Measurements from ENCODE around the gene TBC1D22A.
A peak's percentile ranks its signal among the peaks of the same experiment; 100 is the strongest.

Gene TBC1D22A, protein sequence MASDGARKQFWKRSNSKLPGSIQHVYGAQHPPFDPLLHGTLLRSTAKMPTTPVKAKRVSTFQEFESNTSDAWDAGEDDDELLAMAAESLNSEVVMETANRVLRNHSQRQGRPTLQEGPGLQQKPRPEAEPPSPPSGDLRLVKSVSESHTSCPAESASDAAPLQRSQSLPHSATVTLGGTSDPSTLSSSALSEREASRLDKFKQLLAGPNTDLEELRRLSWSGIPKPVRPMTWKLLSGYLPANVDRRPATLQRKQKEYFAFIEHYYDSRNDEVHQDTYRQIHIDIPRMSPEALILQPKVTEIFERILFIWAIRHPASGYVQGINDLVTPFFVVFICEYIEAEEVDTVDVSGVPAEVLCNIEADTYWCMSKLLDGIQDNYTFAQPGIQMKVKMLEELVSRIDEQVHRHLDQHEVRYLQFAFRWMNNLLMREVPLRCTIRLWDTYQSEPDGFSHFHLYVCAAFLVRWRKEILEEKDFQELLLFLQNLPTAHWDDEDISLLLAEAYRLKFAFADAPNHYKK

DNA sequence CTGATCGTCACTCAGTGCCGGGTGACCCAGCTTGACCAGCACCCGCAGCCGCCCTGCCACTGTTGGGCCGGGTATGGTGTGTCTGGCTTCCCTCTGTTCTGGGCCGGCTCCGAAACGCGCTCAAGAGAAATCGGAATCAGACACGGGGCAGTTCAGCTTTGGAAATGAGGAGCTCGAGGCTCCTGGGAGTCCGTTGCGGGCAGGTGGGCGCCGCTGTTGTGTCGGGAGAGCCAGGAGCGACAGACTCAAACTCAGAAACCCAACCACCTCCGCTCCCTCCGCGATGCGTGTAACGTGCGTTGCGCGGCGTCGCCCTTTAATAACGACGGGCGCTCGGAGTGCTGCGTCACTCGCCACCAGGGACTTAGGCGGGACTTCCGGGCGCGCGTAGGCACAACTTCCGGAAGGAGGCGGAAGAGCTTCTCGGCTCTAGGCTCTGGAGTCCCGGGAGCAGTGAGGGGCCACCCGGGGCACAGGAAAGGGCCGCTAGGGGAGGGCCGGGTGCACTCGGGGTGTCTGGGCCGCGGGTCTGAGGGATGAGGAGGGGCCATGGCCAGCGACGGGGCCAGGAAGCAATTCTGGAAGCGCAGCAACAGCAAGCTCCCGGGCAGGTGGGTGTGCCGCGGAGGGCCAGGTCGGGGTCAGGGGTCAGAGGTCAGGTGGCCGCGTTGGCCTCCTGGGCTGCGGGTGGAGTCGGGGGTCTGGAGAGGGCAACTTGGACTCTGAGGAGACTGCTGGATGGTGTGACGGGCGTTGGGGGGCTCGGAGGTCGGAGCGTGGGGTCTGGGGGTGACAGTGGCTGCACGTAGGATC lies at the start of gene TBC1D22A:
TSS of gene TBC1D22A (plus strand) at position 413 of the 813 bp plus-strand sequence. CDS start at position 550, 137 bp downstream.
- Histone ChIP-seq H3K36me3 (ENCODE audit: control insufficient read depth, insufficient read depth, low read length, severe bottlenecking) (no peaks in the 10 kb centered on the region), H3K9me3 (ENCODE audit: control insufficient read depth, low read length) (no peaks in the 10 kb centered on the region), H3K4me1 (ENCODE audit: control insufficient read depth, insufficient read depth, low read length) (peaks cover 24% of the 10 kb centered on the region), H3K4me3 (ENCODE audit: low read length) (peak within 1 kb of the TSS; percentile 87), H3K9ac (ENCODE audit: low read length) (peak within 1 kb of the TSS; percentile 94), H3K27me3 (replicated peaks; ENCODE audit: control insufficient read depth, insufficient read depth, low read length) (no peaks in the 10 kb centered on the region)
- DNase-seq (ENCODE audit: low read depth), result peak; percentile 98

DNA sequence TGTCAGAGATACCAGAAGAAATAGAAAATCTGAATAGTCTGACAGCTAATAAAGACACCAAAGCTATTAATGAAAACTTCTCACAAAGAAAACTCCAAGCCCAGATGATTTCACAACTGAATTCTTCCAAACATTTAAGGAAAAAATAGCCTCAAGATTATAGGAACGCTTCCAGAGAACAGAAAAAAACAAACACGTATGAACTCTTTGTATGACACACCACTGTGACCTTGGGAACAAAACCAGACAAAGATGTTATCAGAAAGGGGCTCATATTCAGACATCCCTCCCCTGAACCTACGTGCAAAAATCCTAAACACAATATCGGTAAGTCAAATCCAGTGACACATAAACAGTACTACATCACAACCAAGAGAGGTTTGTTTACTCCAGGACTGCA lies 47.9 kb upstream of the TBC1D22A start:
- no peaks in the 10 kb centered on the region for H3K27me3 ChIP-seq (replicated peaks; ENCODE audit: control insufficient read depth, insufficient read depth, low read length)
- H3K9ac ChIP-seq (ENCODE audit: low read length), result no peak overlapping the region
- no peak overlapping the region for H3K4me3 ChIP-seq (ENCODE audit: low read length)
- H3K4me1 ChIP-seq (ENCODE audit: control insufficient read depth, insufficient read depth, low read length), result peaks cover 11% of the 10 kb centered on the region
- DNase-seq (ENCODE audit: low read depth), result peak; percentile 71
- H3K9me3 ChIP-seq (ENCODE audit: control insufficient read depth, low read length), result no peaks in the 10 kb centered on the region
- peaks cover 48% of the 10 kb centered on the region for H3K36me3 ChIP-seq (ENCODE audit: control insufficient read depth, insufficient read depth, low read length, severe bottlenecking)

DNA sequence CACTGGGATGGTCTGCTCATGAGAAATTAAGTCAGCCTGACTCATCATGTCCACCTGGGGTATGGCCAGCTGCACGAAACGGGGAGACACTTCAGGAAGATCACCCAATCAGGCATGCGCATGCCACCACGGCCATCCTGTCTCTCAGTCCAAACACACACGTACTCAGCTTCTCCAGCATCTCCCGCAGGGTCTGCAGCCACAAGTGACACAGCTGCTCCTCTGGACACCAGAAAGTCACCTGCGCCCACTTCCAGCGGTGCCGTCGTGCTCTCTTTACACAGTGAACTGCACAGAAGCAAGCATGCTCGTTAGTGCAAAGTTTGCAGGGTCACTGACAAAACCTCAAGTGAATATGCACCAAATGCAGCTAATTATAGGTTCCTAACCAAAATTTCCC lies 42.5 kb upstream of the TBC1D22A start:
- H3K9ac ChIP-seq (ENCODE audit: low read length), result no peak overlapping the region
- no peaks in the 10 kb centered on the region for H3K27me3 ChIP-seq (replicated peaks; ENCODE audit: control insufficient read depth, insufficient read depth, low read length)
- peaks cover under 1% of the 10 kb centered on the region for H3K4me1 ChIP-seq (ENCODE audit: control insufficient read depth, insufficient read depth, low read length)
- no peak overlapping the region for H3K4me3 ChIP-seq (ENCODE audit: low read length)
- peaks cover 32% of the 10 kb centered on the region for H3K36me3 ChIP-seq (ENCODE audit: control insufficient read depth, insufficient read depth, low read length, severe bottlenecking)
- no peak for DNase-seq (ENCODE audit: low read depth)
- H3K9me3 ChIP-seq (ENCODE audit: control insufficient read depth, low read length), result no peaks in the 10 kb centered on the region

DNA sequence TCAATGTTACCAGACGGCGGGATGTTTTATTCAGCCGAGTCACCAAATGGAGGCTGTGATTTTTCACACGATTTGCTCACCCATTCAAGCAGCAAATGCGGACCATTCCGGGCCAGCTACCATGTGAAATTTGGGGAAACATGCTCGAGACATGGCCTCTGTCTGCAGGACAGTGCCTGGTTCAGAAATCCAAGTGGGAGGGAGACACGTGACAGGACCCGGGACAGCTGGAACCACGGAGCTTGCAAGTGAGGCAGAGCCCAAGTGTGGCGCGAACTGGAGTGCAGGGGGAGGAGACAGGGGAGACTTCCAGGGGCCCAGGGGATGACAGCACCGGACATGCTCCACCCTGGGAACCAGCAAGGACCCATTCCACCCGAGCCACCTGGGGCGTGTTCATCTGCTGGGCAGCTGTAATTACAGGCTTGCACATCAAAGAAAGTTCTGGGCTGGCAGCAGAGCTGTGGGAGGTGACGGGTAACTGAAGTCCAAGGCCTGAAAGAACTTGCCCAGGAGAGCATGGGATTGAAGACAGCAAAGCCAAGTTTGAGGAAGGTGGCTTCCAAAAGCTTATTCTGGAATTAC lies 40.9 kb upstream of the TBC1D22A start:
- H3K36me3 ChIP-seq (ENCODE audit: control insufficient read depth, insufficient read depth, low read length, severe bottlenecking), result peaks cover 32% of the 10 kb centered on the region
- no peak for DNase-seq (ENCODE audit: low read depth)

DNA sequence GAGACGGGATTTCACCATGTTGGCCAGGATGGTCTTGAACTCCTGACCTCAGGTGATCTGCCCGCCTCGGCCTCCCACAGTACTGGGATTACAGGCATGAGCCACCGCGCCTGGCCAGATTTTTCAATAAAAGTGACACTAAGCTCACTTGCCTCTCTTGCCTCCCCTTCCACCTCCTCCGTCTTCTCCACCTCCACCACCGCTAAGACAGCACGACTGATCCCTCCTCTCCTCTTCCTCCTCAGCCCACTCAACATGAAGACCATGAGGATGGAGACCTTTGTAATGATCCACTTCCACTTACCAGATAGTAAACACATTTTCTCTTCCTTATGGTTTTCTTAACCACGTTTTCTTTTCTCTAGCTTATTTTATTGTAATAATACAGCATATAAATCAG lies 38.6 kb upstream of the TBC1D22A start:
- Histone ChIP-seq H3K9ac (ENCODE audit: low read length) (no peak overlapping the region), H3K4me3 (ENCODE audit: low read length) (no peak overlapping the region), H3K4me1 (ENCODE audit: control insufficient read depth, insufficient read depth, low read length) (peaks cover 9% of the 10 kb centered on the region), H3K27me3 (replicated peaks; ENCODE audit: control insufficient read depth, insufficient read depth, low read length) (no peaks in the 10 kb centered on the region), H3K36me3 (ENCODE audit: control insufficient read depth, insufficient read depth, low read length, severe bottlenecking) (peaks cover 16% of the 10 kb centered on the region), H3K9me3 (ENCODE audit: control insufficient read depth, low read length) (no peaks in the 10 kb centered on the region)
- no peak for DNase-seq (ENCODE audit: low read depth)

More for the DNA sequence above, 40.9 kb upstream of the TBC1D22A start:
- Histone ChIP-seq H3K9ac (ENCODE audit: low read length) (no peak overlapping the region), H3K9me3 (ENCODE audit: control insufficient read depth, low read length) (no peaks in the 10 kb centered on the region), H3K27me3 (replicated peaks; ENCODE audit: control insufficient read depth, insufficient read depth, low read length) (no peaks in the 10 kb centered on the region), H3K4me1 (ENCODE audit: control insufficient read depth, insufficient read depth, low read length) (peaks cover 5% of the 10 kb centered on the region), H3K4me3 (ENCODE audit: low read length) (no peak overlapping the region)

DNA sequence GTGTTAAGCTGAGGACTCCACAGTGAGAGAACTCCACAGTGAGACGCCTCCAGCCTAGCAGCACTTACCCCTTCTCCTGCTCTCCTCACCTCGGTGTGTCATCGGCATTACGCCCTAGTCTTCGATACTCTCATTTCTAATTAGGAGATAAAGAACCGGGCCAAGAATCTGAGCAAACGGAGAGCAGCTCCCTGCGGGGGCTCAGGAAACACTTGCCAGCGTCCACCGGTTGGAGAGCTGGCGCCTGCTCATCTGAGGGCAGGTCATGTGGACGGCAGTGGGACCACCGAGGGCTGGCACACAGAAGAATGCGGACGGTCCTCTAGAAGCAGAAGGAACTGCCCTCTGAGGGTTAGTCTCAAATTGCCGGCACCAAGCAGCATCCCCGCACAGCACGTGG lies 37.4 kb upstream of the TBC1D22A start:
- Histone ChIP-seq H3K9me3 (ENCODE audit: control insufficient read depth, low read length) (no peaks in the 10 kb centered on the region), H3K4me3 (ENCODE audit: low read length) (no peak overlapping the region), H3K4me1 (ENCODE audit: control insufficient read depth, insufficient read depth, low read length) (peaks cover 9% of the 10 kb centered on the region), H3K9ac (ENCODE audit: low read length) (no peak overlapping the region), H3K27me3 (replicated peaks; ENCODE audit: control insufficient read depth, insufficient read depth, low read length) (no peaks in the 10 kb centered on the region), H3K36me3 (ENCODE audit: control insufficient read depth, insufficient read depth, low read length, severe bottlenecking) (peaks cover 3% of the 10 kb centered on the region)
- DNase-seq (ENCODE audit: low read depth), result no peak

DNA sequence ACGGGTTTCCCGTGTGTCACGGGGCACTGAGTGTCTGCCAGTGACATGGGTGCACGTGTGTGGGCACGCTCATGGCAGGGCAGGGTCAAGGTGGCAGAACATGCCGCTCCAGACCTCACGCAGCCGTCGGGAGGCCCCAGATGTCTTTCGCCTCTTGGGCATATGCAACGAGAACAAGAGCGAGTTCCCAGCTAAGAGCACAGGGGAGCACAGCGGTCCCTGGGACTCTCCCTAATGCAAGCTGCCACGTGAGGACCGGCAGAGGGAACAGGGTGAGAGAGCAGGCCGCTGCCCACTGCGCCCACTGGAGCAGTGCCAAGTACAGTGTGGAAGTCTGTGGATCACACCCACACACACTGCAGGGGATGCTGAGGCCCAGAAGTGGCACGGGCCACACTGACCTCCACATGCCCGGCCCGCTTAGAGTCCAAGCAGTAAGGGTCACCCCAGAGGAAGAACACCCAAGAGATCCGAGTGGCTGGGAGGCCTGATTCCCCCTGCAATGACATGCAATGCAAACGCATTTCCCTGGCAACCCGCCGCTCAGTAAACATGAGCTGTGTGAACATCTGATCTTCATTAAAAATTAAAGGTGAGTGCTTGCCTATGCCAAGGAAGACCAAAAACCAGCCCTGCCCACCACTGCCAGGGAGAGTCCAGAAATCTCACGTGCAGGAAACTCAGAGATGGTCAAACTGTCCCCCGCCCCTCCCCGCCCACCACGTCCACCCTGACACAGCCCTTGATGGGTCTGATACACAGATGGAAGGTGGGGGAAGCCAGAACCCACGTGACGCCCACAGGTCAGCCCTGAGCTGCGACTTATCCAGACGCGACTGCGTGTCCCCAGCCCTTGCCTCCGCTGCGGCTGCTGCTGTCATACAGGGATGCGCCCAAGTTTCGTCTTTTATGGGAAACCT lies 36.1 kb upstream of the TBC1D22A start:
- Histone ChIP-seq H3K36me3 (ENCODE audit: control insufficient read depth, insufficient read depth, low read length, severe bottlenecking) (no peaks in the 10 kb centered on the region), H3K27me3 (replicated peaks; ENCODE audit: control insufficient read depth, insufficient read depth, low read length) (no peaks in the 10 kb centered on the region), H3K4me1 (ENCODE audit: control insufficient read depth, insufficient read depth, low read length) (peaks cover 9% of the 10 kb centered on the region), H3K9me3 (ENCODE audit: control insufficient read depth, low read length) (no peaks in the 10 kb centered on the region), H3K9ac (ENCODE audit: low read length) (no peak overlapping the region), H3K4me3 (ENCODE audit: low read length) (no peak overlapping the region)
- DNase-seq (ENCODE audit: low read depth), result peak; percentile 50

DNA sequence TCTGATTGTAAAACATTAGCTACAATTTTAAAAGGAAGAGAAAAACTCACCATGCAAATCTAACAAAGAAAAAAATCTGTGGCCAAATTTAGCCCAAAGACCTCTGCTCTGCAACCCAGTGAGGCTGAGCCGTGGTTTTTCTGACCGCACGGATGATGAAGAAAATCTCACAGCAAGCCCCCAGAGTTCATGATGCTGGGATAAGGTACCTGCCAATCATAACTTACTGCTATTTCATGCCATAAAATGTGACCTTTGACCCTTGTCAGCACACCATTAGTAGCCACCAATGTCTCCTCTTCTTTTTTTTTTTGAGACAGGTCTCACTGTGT lies 35.5 kb upstream of the TBC1D22A start:
- no peaks in the 10 kb centered on the region for H3K9me3 ChIP-seq (ENCODE audit: control insufficient read depth, low read length)
- no peak overlapping the region for H3K4me3 ChIP-seq (ENCODE audit: low read length)
- H3K36me3 ChIP-seq (ENCODE audit: control insufficient read depth, insufficient read depth, low read length, severe bottlenecking), result no peaks in the 10 kb centered on the region
- no peaks in the 10 kb centered on the region for H3K27me3 ChIP-seq (replicated peaks; ENCODE audit: control insufficient read depth, insufficient read depth, low read length)
- H3K9ac ChIP-seq (ENCODE audit: low read length), result no peak overlapping the region
- H3K4me1 ChIP-seq (ENCODE audit: control insufficient read depth, insufficient read depth, low read length), result peaks cover 9% of the 10 kb centered on the region
- DNase-seq (ENCODE audit: low read depth), result no peak

DNA sequence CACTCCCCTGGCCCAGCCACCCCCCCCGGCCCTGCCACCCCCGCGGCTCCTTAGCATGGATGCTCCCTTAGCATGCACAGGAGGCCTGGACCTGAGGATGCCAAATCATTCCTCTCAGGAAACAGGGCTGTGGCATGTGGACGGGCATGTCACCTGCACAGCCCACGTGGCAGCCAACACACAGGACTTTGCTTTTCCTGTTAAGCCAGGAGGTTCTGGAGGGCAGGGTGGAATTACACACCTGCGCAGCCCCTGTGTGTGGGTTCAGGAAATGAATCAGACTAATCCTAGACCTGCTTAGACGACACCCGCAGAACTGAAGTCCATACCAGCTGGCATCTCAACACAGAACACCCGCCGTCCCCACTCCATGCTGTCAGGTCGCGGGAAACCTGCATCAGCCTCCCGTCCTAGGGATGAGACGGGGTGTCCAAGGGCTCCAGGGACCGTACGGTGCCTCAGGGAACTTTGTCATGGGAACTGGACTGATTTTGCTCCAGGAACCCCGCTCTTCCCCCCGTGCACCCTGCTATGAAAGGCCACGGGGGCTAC lies 34.6 kb upstream of the TBC1D22A start:
- Histone ChIP-seq H3K36me3 (ENCODE audit: control insufficient read depth, insufficient read depth, low read length, severe bottlenecking) (no peaks in the 10 kb centered on the region), H3K9ac (ENCODE audit: low read length) (no peak overlapping the region), H3K4me3 (ENCODE audit: low read length) (no peak overlapping the region), H3K4me1 (ENCODE audit: control insufficient read depth, insufficient read depth, low read length) (peaks cover 9% of the 10 kb centered on the region), H3K27me3 (replicated peaks; ENCODE audit: control insufficient read depth, insufficient read depth, low read length) (no peaks in the 10 kb centered on the region), H3K9me3 (ENCODE audit: control insufficient read depth, low read length) (no peaks in the 10 kb centered on the region)
- no peak for DNase-seq (ENCODE audit: low read depth)

DNA sequence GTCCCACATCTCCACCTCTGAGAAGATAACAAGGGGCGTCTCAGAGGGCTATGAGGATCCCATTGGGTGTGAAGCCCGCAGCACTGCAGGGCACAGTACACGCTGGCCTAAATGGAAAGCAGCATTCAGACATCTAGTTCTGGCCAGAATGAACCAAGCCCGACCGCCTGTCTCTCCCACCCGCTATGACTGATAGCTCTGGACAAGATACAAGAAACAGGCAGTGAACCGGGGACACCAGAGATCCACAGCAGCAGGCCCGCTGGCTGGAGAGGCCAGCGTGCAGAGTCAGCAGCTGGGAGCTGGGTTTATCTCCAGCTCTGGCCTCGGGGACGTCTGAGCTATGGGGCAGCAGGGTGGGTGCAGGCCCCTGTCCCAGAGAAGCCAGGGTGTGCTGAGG lies 34.0 kb upstream of the TBC1D22A start:
- H3K27me3 ChIP-seq (replicated peaks; ENCODE audit: control insufficient read depth, insufficient read depth, low read length), result no peaks in the 10 kb centered on the region
- DNase-seq (ENCODE audit: low read depth), result no peak
- peaks cover 9% of the 10 kb centered on the region for H3K4me1 ChIP-seq (ENCODE audit: control insufficient read depth, insufficient read depth, low read length)
- H3K9me3 ChIP-seq (ENCODE audit: control insufficient read depth, low read length), result no peaks in the 10 kb centered on the region
- no peak overlapping the region for H3K4me3 ChIP-seq (ENCODE audit: low read length)
- no peaks in the 10 kb centered on the region for H3K36me3 ChIP-seq (ENCODE audit: control insufficient read depth, insufficient read depth, low read length, severe bottlenecking)
- no peak overlapping the region for H3K9ac ChIP-seq (ENCODE audit: low read length)

Measured in adipocyte (in vitro differentiated cells).